HEK293T (cell line): ENCODE data around the gene MAP3K5.

Source experiments
- CTCF ChIA-PET: fragments of 350-600 bp; formaldehyde crosslinking; extraction: SDS; loops from one replicate; lab custom pipeline; 2021; ENCODE audit warnings: antibody characterized with exemption, inconsistent platforms; lab: Yijun Ruan, JAX
- POLR2A ChIA-PET: fragments of 350-600 bp; formaldehyde crosslinking; extraction: SDS; loops from one replicate; lab custom pipeline; 2020; ENCODE audit warnings: antibody characterized with exemption, inconsistent platforms; lab: Yijun Ruan, JAX
- DNase-seq: peaks from one replicate; pipeline ENCODE4 v3.0.0; 2012; ENCODE audit warnings: mixed read lengths; ENCODE audit errors: extremely low spot score
- ARNT ChIP-seq: fragments of 450-650 bp; IDR thresholded peaks from 2 replicates; pipeline ENCODE4 v1.6.1; 2017; ENCODE audit warnings: mild to moderate bottlenecking
- BHLHE40 ChIP-seq: fragments of 450-650 bp; IDR thresholded peaks from 2 replicates; pipeline ENCODE4 v1.6.1; 2016; ENCODE audit warnings: mild to moderate bottlenecking, moderate library complexity, borderline replicate concordance
- CTBP1 ChIP-seq: fragments of 450-650 bp; IDR thresholded peaks from 2 replicates; pipeline ENCODE4 v1.6.1; 2016; ENCODE audit warnings: borderline replicate concordance
- ELF4 ChIP-seq: fragments of 450-650 bp; IDR thresholded peaks from 2 replicates; pipeline ENCODE4 v1.6.1; 2017; ENCODE audit warnings: antibody characterized with exemption
- FOXA1 ChIP-seq: fragments of 450-650 bp; IDR thresholded peaks from 2 replicates; pipeline ENCODE4 v1.6.1; 2016; ENCODE audit warnings: mild to moderate bottlenecking
- FOXK2 ChIP-seq: fragments of 450-650 bp; IDR thresholded peaks from 2 replicates; pipeline ENCODE4 v1.6.1; 2016; ENCODE audit warnings: mild to moderate bottlenecking
- FOXM1 ChIP-seq: fragments of 450-650 bp; IDR thresholded peaks from 2 replicates; pipeline ENCODE4 v1.6.1; 2017; ENCODE audit warnings: mild to moderate bottlenecking, borderline replicate concordance
- HDGF ChIP-seq: fragments of 450-650 bp; IDR thresholded peaks from 2 replicates; pipeline ENCODE4 v1.6.1; 2017; ENCODE audit warnings: antibody characterized with exemption, borderline replicate concordance
- L3MBTL2 ChIP-seq: fragments of 450-650 bp; conservative IDR thresholded peaks from 2 replicates; pipeline ENCODE4 v1.6.1; 2016; ENCODE audit warnings: mild to moderate bottlenecking
- LEF1 ChIP-seq: fragments of 450-650 bp; IDR thresholded peaks from 2 replicates; pipeline ENCODE4 v1.6.1; 2017; ENCODE audit warnings: mild to moderate bottlenecking, borderline replicate concordance
- NFRKB ChIP-seq: fragments of 450-650 bp; IDR thresholded peaks from 2 replicates; pipeline ENCODE4 v1.6.1; 2016; ENCODE audit warnings: mild to moderate bottlenecking, moderate library complexity
- PKNOX1 ChIP-seq: fragments of 450-650 bp; IDR thresholded peaks from 2 replicates; pipeline ENCODE4 v1.6.1; 2016
- SP1 ChIP-seq: fragments of 450-650 bp; IDR thresholded peaks from 2 replicates; pipeline ENCODE4 v1.6.1; 2017
- SUZ12 ChIP-seq: fragments of 450-650 bp; IDR thresholded peaks from 2 replicates; pipeline ENCODE4 v1.6.1; 2016; ENCODE audit warnings: mild to moderate bottlenecking
- TARDBP ChIP-seq: fragments of 450-650 bp; IDR thresholded peaks from 2 replicates; pipeline ENCODE4 v1.6.1; 2016
- ZNF384 ChIP-seq: fragments of 450-650 bp; IDR thresholded peaks from 2 replicates; pipeline ENCODE4 v1.6.1; 2016

Gene MAP3K5

GRCh38 chr6:136644597-136644952 lies 147.7 kb downstream of the MAP3K5 start:
- TF ChIP-seq CTBP1: no peak
- ChIA-PET CTCF (interaction anchor here (0.5 to 4.3 kb wide), 29 partner anchors 9 to 599 kb away, joined by 3 to 102 read pairs (median 4); partner anchors contain the start of genes MAP3K5 and SLC35D3), POLR2A (interaction anchor here (1.0 to 4.7 kb wide), 2 partner anchors 147 to 277 kb away, joined by 4 to 41 read pairs; partner anchors contain the start of genes MAP3K5 and SLC35D3)
- DNase-seq: no peak

- TF ChIP-seq ARNT: no peak
- no peak for TF ChIP-seq NFRKB
- no peak for TF ChIP-seq ZNF384
- TF ChIP-seq FOXA1: no peak
- no peak for TF ChIP-seq PKNOX1
- TF ChIP-seq ELF4: no peak
- no peak for TF ChIP-seq CTBP1
- no peak for TF ChIP-seq FOXK2
- no peak for TF ChIP-seq BHLHE40
- TF ChIP-seq L3MBTL2: no peak
- TF ChIP-seq SUZ12: no peak
- DNase-seq: peak; percentile 85
- CTCF ChIA-PET: interaction anchor here (0.5 to 4.3 kb wide), 31 partner anchors 8 to 600 kb away, joined by 3 to 102 read pairs (median 3); partner anchors contain the start of genes MAP3K5 and SLC35D3
- POLR2A ChIA-PET: interaction anchor here (0.7 to 4.7 kb wide), 3 partner anchors 148 to 278 kb away, joined by 3 to 41 read pairs (median 4); partner anchors contain the start of genes MAP3K5 and SLC35D3
Measured at GRCh38 chr6:136643850-136644596, 148.3 kb downstream of the MAP3K5 start.

GRCh38 chr6:136641873-136642465 lies 150.3 kb downstream of the MAP3K5 start:
- TF ChIP-seq HDGF (no peak), CTBP1 (no peak), FOXM1 (no peak), NFRKB (no peak)
- ChIA-PET POLR2A (no interaction called here), CTCF (interaction anchor here (1.1 kb wide), 1 partner anchor 150 kb away, joined by 8 read pairs; the partner anchor contains the start of gene MAP3K5)
- DNase-seq: no peak

- CTCF ChIA-PET: interaction anchor here (0.7 to 1.4 kb wide), 2 partner anchors 12 to 151 kb away, joined by 6 to 8 read pairs; partner anchors contain the start of gene MAP3K5
- no peak for DNase-seq
- TF ChIP-seq SP1 (no peak), LEF1 (no peak), L3MBTL2 (no peak), BHLHE40 (no peak), PKNOX1 (no peak), SUZ12 (no peak), CTBP1 (no peak), FOXK2 (no peak), TARDBP (no peak), ARNT (no peak), FOXA1 (no peak)
- POLR2A ChIA-PET: interaction anchor here (1.7 kb wide), 1 partner anchor 151 kb away, joined by 6 read pairs; the partner anchor contains the start of gene MAP3K5
Measured at GRCh38 chr6:136641166-136641565, 151.1 kb downstream of the MAP3K5 start.

GRCh38 chr6:136640132-136640915 lies 152.0 kb downstream of the MAP3K5 start:
- no peak for TF ChIP-seq ELF4
- no peak for TF ChIP-seq TARDBP
- TF ChIP-seq CTBP1: no peak
- TF ChIP-seq LEF1: no peak
- no peak for TF ChIP-seq PKNOX1
- TF ChIP-seq NFRKB: no peak
- no peak for TF ChIP-seq HDGF
- TF ChIP-seq FOXM1: no peak
- TF ChIP-seq L3MBTL2: no peak
- no peak for TF ChIP-seq FOXA1
- POLR2A ChIA-PET: interaction anchor here (1.7 kb wide), 1 partner anchor 152 kb away, joined by 6 read pairs; the partner anchor contains the start of gene MAP3K5
- DNase-seq: no peak
- CTCF ChIA-PET: interaction anchor here (1.4 kb wide), 1 partner anchor 152 kb away, joined by 6 read pairs; the partner anchor contains the start of gene MAP3K5

- ChIA-PET CTCF (interaction anchor here (1.4 kb wide), 1 partner anchor 153 kb away, joined by 6 read pairs; the partner anchor contains the start of gene MAP3K5), POLR2A (interaction anchor here (1.7 kb wide), 1 partner anchor 153 kb away, joined by 6 read pairs; the partner anchor contains the start of gene MAP3K5)
- no peak for DNase-seq
- TF ChIP-seq L3MBTL2: no peak
- no peak for TF ChIP-seq SUZ12
- TF ChIP-seq ELF4: no peak
- TF ChIP-seq TARDBP: no peak
- TF ChIP-seq HDGF: no peak
- no peak for TF ChIP-seq FOXA1
- TF ChIP-seq LEF1: no peak
- no peak for TF ChIP-seq BHLHE40
- TF ChIP-seq FOXM1: no peak
- TF ChIP-seq CTBP1: no peak
- no peak for TF ChIP-seq NFRKB
- no peak for TF ChIP-seq PKNOX1
- TF ChIP-seq ARNT: no peak
- no peak for TF ChIP-seq ZNF384
Measured at GRCh38 chr6:136639702-136640101, 152.6 kb downstream of the MAP3K5 start.
